Measurements from ENCODE around the gene ACSS3.

DNA sequence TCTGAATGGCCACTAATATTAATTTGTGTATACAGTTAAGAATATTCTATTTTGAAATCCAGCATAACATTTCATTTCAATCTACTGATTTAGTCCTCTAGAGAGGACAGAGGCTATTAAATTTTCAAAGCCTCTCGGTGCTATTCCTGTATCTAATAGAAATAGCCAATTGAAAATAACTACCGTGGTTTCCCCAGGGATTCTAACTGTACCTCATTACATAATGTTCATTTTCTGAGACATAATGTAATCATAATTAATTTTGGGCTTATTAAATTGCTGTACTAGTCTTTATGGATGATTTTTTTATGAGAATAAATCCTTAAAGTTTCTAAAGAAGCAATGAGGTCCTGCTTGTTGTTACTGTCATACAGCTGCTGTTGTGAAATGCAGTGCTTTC is 38.6 kb upstream of the ACSS3 start:
- TF ChIP-seq POLR2A (IDR thresholded peaks at IDR 0.05), result no peak
- TF ChIP-seq, protein P1, sequence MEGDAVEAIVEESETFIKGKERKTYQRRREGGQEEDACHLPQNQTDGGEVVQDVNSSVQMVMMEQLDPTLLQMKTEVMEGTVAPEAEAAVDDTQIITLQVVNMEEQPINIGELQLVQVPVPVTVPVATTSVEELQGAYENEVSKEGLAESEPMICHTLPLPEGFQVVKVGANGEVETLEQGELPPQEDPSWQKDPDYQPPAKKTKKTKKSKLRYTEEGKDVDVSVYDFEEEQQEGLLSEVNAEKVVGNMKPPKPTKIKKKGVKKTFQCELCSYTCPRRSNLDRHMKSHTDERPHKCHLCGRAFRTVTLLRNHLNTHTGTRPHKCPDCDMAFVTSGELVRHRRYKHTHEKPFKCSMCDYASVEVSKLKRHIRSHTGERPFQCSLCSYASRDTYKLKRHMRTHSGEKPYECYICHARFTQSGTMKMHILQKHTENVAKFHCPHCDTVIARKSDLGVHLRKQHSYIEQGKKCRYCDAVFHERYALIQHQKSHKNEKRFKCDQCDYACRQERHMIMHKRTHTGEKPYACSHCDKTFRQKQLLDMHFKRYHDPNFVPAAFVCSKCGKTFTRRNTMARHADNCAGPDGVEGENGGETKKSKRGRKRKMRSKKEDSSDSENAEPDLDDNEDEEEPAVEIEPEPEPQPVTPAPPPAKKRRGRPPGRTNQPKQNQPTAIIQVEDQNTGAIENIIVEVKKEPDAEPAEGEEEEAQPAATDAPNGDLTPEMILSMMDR (IDR thresholded peaks at IDR 0.05), result no peak
